GM12874 (cell line): Measurements from ENCODE around the gene FADS6.

Experiments used
- CTCF ChIP-seq: IDR thresholded peaks from 2 replicates; pipeline ENCODE4 v1.5.1; 2011; ENCODE audit warnings: low read depth, mild to moderate bottlenecking, control low read depth, low read length, moderate library complexity; ENCODE audit not compliant: insufficient read depth

FADS6 gene

DNA sequence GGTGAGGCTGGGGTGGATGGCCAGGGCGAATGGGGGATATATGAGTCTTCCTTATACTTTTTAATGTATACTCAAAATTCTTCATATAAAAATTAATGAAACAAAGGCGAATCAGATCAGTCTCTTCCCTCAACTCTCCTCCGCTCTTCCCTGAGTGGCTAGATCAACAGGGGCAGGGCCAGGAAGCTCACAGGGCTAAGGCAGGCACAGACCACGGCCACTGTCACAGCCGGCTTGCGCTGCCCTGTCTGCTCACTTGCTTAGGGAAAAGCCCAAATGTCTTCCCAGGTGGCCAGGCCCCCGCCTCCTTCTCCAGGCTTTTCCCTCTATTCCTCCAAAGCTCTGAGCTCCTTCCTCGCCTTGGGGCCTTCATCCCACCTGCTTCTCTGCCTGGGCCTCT, 39.8 kb downstream of the FADS6 start:
- TF ChIP-seq CTCF, result no peak

DNA sequence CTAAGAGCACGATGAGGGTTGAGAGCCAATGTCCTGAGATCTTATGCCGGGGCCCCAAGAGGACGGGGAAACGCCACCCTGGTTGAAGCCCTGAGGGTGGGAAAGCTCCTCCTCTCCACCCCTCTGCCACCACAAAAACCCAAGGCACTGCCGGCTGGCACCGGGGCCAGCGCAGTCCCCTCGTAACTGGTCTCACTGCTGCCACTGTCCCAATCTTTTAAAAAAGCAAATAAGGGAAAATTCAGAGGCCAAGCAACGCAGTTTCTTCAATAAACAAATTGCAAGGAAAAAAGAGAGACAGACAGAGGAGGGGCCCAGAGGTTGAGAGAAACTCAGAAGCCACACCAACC, 40.4 kb downstream of the FADS6 start:
- TF ChIP-seq CTCF, result no peak

- no peak for TF ChIP-seq CTCF
Measured at GRCh38 chr17:74852237-74853047, 41.0 kb downstream of the FADS6 start.

GRCh38 chr17:74851612-74852236, 41.7 kb downstream of the FADS6 start:
- no peak for TF ChIP-seq CTCF

GRCh38 chr17:74850914-74851313, 42.5 kb downstream of the FADS6 start:
- no peak for TF ChIP-seq CTCF

DNA sequence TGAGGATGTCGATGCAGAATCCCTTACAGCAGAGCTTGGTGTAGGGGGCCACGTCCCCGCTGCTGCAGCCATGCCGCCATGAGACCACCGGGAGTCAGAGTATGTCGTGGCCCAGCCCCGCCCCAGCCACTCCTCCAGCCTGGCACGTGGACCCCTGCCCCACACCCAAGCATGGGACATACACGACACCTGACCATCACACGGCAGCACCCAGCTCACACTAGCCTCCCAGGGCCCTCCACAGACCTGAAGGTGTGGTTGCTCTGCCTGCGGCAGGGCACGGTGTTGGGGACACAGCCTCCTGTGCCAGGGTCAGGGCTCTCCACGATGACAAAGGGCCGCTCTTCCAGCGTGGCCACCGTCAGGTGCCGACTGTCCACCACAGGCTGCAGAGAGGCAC, 43.1 kb downstream of the FADS6 start:
- TF ChIP-seq CTCF, result no peak

DNA sequence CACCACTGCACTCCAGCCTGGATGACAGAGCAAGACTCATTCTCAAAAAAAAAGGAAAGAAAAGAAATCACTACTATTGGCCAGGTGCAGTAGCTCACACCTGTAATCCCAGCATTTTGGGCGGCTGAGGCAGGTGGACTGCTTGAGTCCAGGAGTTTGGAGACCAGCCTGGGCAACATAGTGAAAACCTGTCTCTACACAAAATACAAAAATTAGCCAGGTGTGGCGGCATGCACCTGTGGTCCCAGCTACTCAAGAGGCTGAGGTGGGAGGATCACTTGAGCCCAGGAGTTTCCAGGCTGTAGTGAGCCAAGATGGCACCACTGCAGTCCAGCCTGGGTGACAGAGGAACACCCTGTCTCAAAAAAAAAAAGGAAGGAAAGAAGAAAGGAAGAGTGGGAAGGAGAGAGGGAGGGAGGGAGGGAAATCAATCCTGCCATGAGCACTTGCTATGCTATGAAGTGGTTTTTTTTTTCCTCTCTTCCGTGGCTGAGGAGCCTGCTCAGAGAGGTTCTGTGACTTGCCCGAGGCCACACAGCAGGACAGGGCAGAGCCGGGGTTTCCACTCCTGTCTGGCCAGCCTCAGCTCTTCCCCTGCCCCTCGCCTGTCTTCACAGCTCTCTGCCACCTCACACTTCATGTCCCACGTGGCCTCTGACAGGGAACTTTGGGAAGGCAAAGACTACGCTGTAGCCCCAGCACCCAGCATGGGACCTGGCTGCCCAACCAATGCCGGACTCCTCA, 44.6 kb downstream of the FADS6 start:
- no peak for TF ChIP-seq CTCF
